A549 (cell line): ENCODE measurements around the gene CFD.

Experiments used
- ESRRA ChIP-seq: fragments of 150-350 bp; IDR thresholded peaks from 2 replicates; pipeline ENCODE4 v1.6.1; 2014; ENCODE audit warnings: mild to moderate bottlenecking, low read length, borderline replicate concordance
- FOSB ChIP-seq: fragments of 250-450 bp; sonication (Bioruptor Pico); IDR thresholded peaks from 2 replicates; pipeline ENCODE4 v1.5.0; 2020; ENCODE audit warnings: mild to moderate bottlenecking, moderate library complexity
- GATA3 ChIP-seq: IDR thresholded peaks from 2 replicates; pipeline ENCODE4 v1.6.1; 2012; ENCODE audit warnings: borderline replicate concordance
- KDM1A ChIP-seq: fragments of 200-600 bp; sonication (generic); IDR thresholded peaks from 2 replicates; pipeline ENCODE4 v1.6.1; 2016; ENCODE audit warnings: low read depth, mild to moderate bottlenecking
- NR3C1 ChIP-seq: fragments of >200 bp; sonication (Bioruptor Twin); formaldehyde crosslinking; IDR thresholded peaks from 3 replicates; pipeline ENCODE4 v1.6.1; 2017
- RNF2 ChIP-seq: fragments of 200-600 bp; sonication (generic); IDR thresholded peaks from 2 replicates; pipeline ENCODE4 v1.6.1; 2016; ENCODE audit warnings: low read depth, mild to moderate bottlenecking, antibody characterized with exemption, moderate library complexity, borderline replicate concordance
- TF ChIP-seq, protein P1 (sequence below): fragments of 450-650 bp; IDR thresholded peaks from 2 replicates; pipeline ENCODE4 v1.6.1; 2014; ENCODE audit warnings: antibody characterized with exemption
- TF ChIP-seq, protein P2 (sequence below): fragments of >200 bp; sonication (Bioruptor Twin); formaldehyde crosslinking; IDR thresholded peaks from 3 replicates; pipeline ENCODE4 v1.5.1; 2016

- TF ChIP-seq KDM1A (no peak), GATA3 (no peak), FOSB (CRISPR knock-in tag) (no peak), NR3C1 (no peak), ESRRA (no peak), RNF2 (no peak)
- TF ChIP-seq, protein P1, sequence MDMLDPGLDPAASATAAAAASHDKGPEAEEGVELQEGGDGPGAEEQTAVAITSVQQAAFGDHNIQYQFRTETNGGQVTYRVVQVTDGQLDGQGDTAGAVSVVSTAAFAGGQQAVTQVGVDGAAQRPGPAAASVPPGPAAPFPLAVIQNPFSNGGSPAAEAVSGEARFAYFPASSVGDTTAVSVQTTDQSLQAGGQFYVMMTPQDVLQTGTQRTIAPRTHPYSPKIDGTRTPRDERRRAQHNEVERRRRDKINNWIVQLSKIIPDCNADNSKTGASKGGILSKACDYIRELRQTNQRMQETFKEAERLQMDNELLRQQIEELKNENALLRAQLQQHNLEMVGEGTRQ: no peak
- TF ChIP-seq, protein P2, sequence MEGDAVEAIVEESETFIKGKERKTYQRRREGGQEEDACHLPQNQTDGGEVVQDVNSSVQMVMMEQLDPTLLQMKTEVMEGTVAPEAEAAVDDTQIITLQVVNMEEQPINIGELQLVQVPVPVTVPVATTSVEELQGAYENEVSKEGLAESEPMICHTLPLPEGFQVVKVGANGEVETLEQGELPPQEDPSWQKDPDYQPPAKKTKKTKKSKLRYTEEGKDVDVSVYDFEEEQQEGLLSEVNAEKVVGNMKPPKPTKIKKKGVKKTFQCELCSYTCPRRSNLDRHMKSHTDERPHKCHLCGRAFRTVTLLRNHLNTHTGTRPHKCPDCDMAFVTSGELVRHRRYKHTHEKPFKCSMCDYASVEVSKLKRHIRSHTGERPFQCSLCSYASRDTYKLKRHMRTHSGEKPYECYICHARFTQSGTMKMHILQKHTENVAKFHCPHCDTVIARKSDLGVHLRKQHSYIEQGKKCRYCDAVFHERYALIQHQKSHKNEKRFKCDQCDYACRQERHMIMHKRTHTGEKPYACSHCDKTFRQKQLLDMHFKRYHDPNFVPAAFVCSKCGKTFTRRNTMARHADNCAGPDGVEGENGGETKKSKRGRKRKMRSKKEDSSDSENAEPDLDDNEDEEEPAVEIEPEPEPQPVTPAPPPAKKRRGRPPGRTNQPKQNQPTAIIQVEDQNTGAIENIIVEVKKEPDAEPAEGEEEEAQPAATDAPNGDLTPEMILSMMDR: no peak
These were observed 25.2 kb downstream of the CFD start for GRCh38 chr19:884420-885211.
